IPS DF 6.9 (cell line): Measurements from ENCODE around the gene DBN1.

Experiments used
- DNase-seq: peaks from one replicate; pipeline ENCODE4 v3.0.0-alpha.2; 2013; ENCODE audit warnings: low read depth, low spot score
- H3K27ac ChIP-seq: one replicate; pipeline ENCODE4 v1.5.1; 2013; ENCODE audit warnings: low read length, control low read depth
- H3K27me3 ChIP-seq: 2 replicates; pipeline ENCODE4 v1.6.1; 2013; ENCODE audit warnings: mild to moderate bottlenecking, low read length; ENCODE audit not compliant: control insufficient read depth, insufficient read depth
- H3K36me3 ChIP-seq: 2 replicates; pipeline ENCODE4 v1.6.1; 2013; ENCODE audit warnings: low read length; ENCODE audit not compliant: control insufficient read depth, insufficient read depth
- H3K4me1 ChIP-seq: 2 replicates; pipeline ENCODE4 v1.6.1; 2013; ENCODE audit warnings: low read length; ENCODE audit not compliant: control insufficient read depth, insufficient read depth
- H3K4me3 ChIP-seq: 2 replicates; pipeline ENCODE4 v1.5.1; 2013; ENCODE audit warnings: mild to moderate bottlenecking, low read length
- H3K9me3 ChIP-seq: 2 replicates; pipeline ENCODE4 v1.6.1; 2013; ENCODE audit warnings: low read length, inconsistent platforms; ENCODE audit not compliant: control insufficient read depth, insufficient read depth
- WGBS: extraction: QIAGEN DNeasy Blood & Tissue Kit; methylation state at CpG from one replicate; pipeline ENCODE4 v1.1.7; 2013; ENCODE audit warnings: mixed read lengths, missing lambda C conversion rate; ENCODE audit not compliant: insufficient read length, insufficient coverage; 5-methylcytosine and 5-hydroxymethylcytosine counted together

The DBN1 gene

GRCh38 chr5:177445917-177446199, 27.6 kb downstream of the DBN1 start:
- Histone ChIP-seq H3K9me3 (no peaks in the 10 kb centered on the region), H3K4me1 (peaks cover 3% of the 10 kb centered on the region; the same call in 1 of the 2 replicates), H3K27me3 (0 out of 2 replicates have a peak, but pooled peaks cover 1% of the 10 kb centered on the region), H3K36me3 (peaks cover 4% of the 10 kb centered on the region; the same call in 1 of the 2 replicates), H3K27ac (no peak overlapping the region), H3K4me3 (no peak overlapping the region)
- WGBS: no CpG with 5 or more reads among the region's 8 CpGs
- no peak for DNase-seq

DNA sequence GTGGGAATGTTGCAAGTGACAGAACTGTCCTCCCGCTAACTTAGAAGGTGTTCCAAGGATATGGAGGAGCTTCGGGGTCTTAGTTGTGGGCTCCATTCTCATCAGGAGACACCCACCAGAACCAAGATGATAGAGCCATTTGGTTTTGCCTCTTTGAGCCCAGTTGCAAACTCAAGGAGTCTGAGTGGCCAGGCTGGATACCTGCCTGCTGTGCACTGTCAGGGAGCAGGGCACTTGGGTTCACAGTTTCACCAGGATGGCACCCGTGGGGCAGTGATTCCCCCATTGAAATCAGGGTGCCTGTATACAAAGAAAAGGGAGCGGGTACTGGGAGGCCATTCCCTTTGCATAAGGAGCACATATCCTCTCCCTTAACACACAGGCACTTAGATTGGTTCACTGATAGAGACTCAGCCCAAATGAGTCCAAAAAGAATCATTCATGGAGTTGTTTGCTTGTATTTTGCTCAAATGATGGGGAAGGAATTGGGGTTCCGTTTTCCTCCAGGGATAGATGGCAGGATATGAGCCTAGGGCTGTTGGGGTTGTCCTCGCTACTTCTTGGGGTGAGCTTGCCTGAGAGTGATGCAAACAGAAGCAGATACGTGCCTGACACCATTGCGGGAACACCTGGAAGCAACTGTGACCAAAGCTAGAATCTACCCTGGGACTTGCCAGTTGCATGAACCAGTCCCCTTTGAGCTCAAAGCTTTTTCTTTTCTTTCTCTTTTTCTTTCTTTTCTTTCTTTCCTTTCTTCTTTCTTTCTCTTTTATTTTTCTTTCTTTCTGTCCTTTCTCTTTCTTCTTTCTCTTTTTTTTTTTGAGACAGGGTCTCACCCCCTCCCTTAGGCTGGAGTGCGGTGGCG, 28.1 kb downstream of the DBN1 start:
- no peak overlapping the region for H3K4me3 ChIP-seq
- H3K9me3 ChIP-seq: no peaks in the 10 kb centered on the region
- WGBS: no CpG with 5 or more reads among the region's 10 CpGs
- no peak for DNase-seq
- H3K27me3 ChIP-seq: 0 out of 2 replicates have a peak, but pooled peaks cover 1% of the 10 kb centered on the region
- peaks cover 4% of the 10 kb centered on the region; the same call in 1 of the 2 replicates for H3K4me1 ChIP-seq
- H3K36me3 ChIP-seq: peaks cover 4% of the 10 kb centered on the region; the same call in 1 of the 2 replicates
- H3K27ac ChIP-seq: no peak overlapping the region

DNA sequence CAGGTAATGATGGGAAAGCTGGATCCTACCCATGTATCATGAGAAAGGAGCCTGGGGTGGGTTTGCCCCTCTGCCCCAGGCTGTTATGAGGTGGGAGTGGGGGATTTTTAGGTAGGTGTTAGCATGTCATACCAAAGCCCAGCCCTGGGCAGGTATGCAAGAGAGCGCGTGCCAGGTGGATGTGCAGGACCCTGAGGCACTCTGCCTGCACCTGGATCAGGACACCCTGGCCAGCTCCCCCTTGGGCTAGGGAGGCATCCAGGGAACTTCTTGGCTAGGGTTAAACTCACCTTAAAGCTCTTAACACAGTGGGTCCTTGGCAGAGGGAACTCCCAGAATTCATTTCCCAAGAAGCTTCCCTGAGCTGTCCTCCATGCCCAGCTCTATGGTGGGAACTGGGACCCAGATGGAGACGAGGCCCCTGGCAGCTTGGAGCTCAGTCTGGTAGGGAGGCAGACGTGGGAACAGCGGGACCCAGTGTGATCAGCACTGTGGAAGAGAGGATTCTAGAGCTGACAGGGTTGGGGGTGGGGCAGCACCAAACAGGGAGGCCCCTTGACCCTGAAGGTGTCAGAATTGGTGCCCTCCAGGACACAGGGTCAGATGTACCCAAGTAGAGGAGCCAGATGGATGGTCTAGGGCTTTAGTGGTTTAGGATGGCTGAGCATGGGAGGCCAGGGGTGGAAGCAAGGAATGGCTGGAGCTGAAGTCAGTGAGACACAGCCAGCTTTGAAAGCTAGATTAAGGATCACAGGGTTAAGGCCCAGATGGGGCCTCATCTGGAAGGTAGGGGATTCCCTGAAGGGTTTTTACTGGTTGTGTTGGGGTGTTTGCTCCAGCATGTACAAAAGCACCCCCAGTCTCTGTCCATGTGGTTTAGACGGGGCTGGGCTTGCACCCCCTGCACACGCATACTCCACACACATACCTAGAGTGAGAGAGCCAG, 29.1 kb downstream of the DBN1 start:
- peaks cover 5% of the 10 kb centered on the region; the same call in 1 of the 2 replicates for H3K4me1 ChIP-seq
- H3K27ac ChIP-seq: no peak overlapping the region
- no peak overlapping the region for H3K4me3 ChIP-seq
- H3K27me3 ChIP-seq: 0 out of 2 replicates have a peak, but pooled peaks cover 1% of the 10 kb centered on the region
- peaks cover 4% of the 10 kb centered on the region; the same call in 1 of the 2 replicates for H3K36me3 ChIP-seq
- no peak for DNase-seq
- H3K9me3 ChIP-seq: no peaks in the 10 kb centered on the region
- no CpG with 5 or more reads among the region's 7 CpGs for WGBS

DNA sequence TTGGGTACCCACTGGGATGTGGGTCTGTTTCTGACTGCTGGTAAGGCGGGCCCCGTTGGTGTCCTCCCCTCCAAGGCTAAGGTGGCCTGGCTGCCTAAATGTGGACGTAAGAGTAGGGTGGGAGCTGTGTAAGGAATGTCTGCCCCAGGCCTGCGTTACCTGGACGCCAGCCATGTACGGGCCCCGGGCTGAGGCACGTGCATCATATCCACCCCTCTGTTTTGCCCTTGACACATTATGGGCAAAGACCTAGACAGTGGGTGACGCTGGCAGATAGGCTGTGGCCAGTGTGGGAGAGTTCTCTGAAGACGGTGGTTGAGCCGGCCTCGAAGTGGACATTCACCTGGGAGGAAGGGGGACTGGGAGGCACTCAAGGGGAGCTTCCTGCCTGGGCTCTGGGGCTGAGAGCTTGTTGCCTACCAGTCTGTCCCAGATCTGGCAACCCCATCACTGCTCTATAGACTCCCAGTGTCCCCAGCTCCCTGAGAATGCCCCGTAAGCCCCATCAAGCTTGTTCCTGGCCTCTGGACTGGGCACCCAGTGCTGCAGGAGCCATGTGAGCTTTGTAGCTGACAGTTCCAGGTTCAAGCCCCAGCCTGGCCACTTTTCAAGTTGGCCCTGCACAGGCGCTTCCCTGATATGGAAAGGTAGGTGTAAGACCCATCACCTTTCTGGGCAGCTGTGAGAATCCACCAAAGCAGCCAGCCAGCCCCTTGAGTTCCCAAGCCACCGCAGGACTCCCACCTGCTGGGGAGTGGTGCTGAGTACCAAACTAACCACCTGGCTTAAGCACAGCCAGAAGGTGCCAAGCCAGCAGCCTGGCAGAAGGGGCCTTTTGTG, 30.1 kb downstream of the DBN1 start:
- H3K9me3 ChIP-seq: no peaks in the 10 kb centered on the region
- H3K27ac ChIP-seq: no peak overlapping the region
- DNase-seq: no peak
- H3K4me1 ChIP-seq: peaks cover 5% of the 10 kb centered on the region; the same call in 1 of the 2 replicates
- H3K27me3 ChIP-seq: 0 out of 2 replicates have a peak, but pooled peaks cover 1% of the 10 kb centered on the region
- H3K4me3 ChIP-seq: no peak overlapping the region
- peaks cover 4% of the 10 kb centered on the region; the same call in 1 of the 2 replicates for H3K36me3 ChIP-seq
- WGBS: no CpG with 5 or more reads among the region's 15 CpGs

DNA sequence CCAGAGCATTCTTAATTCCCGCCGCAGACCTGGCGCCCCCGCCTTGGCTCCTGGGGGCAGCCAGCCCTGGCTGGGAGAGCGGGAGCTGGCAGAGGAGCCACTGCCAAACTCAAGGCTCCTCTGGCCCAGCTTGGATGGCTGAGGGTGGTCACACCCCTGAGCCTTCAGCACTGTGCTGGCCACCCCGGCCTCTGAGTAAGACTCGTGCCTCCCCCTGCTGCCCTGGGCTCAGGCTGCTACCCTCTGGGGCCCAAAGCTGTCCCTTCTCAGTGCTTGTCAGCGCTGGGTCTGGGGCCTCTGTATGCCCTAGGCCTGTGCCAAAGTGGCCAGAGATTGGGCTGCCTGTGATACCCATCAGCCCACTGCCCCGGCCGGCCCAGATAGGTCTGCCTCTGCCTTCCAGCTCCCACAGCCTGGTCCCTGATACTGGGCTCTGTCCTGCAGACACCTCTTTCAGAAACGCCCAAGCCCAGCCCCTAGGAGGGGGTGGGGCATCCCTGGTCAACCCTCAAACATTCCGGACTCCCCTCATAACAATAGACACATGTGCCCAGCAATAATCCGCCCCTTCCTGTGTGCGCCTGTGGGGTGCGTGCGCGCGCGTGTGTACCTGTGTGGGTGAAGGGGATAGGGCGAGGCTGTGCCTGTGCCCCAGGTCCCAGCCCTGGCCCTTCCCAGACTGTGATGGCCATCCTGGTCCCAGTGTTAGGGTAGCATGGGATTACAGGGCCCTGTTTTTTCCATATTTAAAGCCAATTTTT, 31.2 kb downstream of the DBN1 start:
- DNase-seq: no peak
- no peak overlapping the region for H3K4me3 ChIP-seq
- WGBS: no CpG with 5 or more reads among the region's 20 CpGs
- H3K27ac ChIP-seq: no peak overlapping the region
- peaks cover 4% of the 10 kb centered on the region; the same call in 1 of the 2 replicates for H3K36me3 ChIP-seq
- H3K9me3 ChIP-seq: no peaks in the 10 kb centered on the region
- H3K27me3 ChIP-seq: 0 out of 2 replicates have a peak, but pooled peaks cover 1% of the 10 kb centered on the region
- 0 out of 2 replicates have a peak, but pooled peaks cover 2% of the 10 kb centered on the region for H3K4me1 ChIP-seq

- H3K27ac ChIP-seq: no peak overlapping the region
- DNase-seq: no peak
- H3K4me1 ChIP-seq: 0 out of 2 replicates have a peak, but pooled peaks cover 2% of the 10 kb centered on the region
- no peaks in the 10 kb centered on the region for H3K9me3 ChIP-seq
- 0 out of 2 replicates have a peak, but pooled peaks cover 1% of the 10 kb centered on the region for H3K27me3 ChIP-seq
- H3K36me3 ChIP-seq: peaks cover 9% of the 10 kb centered on the region; the same call in 1 of the 2 replicates
- WGBS: no CpG with 5 or more reads among the region's 26 CpGs
- no peak overlapping the region; the same call in 1 of the 2 replicates for H3K4me3 ChIP-seq
Measured at GRCh38 chr5:177440990-177441780, 32.2 kb downstream of the DBN1 start.

- WGBS: no CpG with 5 or more reads among the region's 24 CpGs
- H3K27ac ChIP-seq: no peak overlapping the region
- H3K36me3 ChIP-seq: peaks cover 13% of the 10 kb centered on the region; the same call in 1 of the 2 replicates
Measured at GRCh38 chr5:177440211-177440989, 33.0 kb downstream of the DBN1 start.

DNA sequence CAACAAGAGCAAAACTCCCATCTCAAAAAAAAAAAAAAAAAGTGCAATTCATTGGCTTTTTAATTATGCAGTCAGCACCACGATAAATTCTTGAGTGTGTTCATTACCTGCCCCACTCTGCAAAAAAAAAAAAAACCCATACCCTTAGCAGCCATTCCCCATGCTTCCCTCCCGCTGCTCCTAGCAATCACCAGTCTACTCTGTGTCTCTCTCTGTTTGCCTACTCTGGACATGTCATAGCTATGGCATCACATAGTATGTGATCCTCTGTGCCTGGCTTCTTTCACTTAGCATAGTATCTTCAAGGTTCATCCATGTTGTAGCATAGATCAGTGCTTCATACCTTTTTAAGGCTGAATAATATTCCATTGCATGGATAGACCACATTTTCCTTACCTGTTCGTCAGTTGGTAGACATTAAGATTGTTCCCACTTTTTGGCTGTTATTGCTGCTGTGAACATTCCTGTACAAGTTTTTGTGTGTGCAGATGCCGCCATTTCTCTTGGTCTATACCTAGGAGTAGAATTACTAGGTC, 33.8 kb downstream of the DBN1 start:
- H3K27me3 ChIP-seq: no peaks in the 10 kb centered on the region
- H3K36me3 ChIP-seq: peaks cover 21% of the 10 kb centered on the region; the same call in 1 of the 2 replicates
- H3K9me3 ChIP-seq: no peaks in the 10 kb centered on the region
- no peak for DNase-seq
- H3K27ac ChIP-seq: no peak overlapping the region
- 0 out of 2 replicates have a peak, but pooled peaks cover 2% of the 10 kb centered on the region for H3K4me1 ChIP-seq
- no CpG with 5 or more reads among the region's 4 CpGs for WGBS
- H3K4me3 ChIP-seq: no peak overlapping the region

More at GRCh38 chr5:177440211-177440989, 33.0 kb downstream of the DBN1 start:
- DNase-seq: no peak
- Histone ChIP-seq H3K4me1 (0 out of 2 replicates have a peak, but pooled peaks cover 2% of the 10 kb centered on the region), H3K4me3 (no peak overlapping the region), H3K9me3 (no peaks in the 10 kb centered on the region), H3K27me3 (0 out of 2 replicates have a peak, but pooled peaks cover 1% of the 10 kb centered on the region)
